ENCODE results near the gene NINL.

NINL gene

DNA sequence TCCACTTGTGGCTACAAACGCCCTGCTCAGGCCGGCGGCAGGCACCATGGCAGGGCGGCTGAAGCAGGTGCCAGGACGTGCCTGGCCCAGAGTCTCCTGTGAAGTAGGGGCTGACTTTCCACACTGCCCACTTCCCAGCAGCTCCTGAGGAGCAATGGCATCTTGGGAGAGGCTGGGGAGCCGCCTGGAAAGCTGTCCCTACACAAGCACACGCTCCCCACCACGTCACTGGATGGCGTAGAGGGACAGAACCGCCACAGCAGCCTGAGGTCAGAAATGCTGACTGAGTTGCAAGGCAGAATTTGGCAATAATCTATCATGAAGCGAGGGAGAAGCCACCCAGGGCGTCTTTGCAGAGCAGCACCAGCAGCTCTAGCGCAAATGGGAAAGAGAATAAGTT, 86.3 kb downstream of the NINL start:
- Histone ChIP-seq H3K27me3 (ENCODE audit: control insufficient read depth, insufficient read depth, low read length) (no peaks in the 10 kb centered on the region), H3K4me3 (ENCODE audit: low read depth, low read length) (no peak overlapping the region), H3K36me3 (ENCODE audit: control insufficient read depth, insufficient read depth, low read length) (peaks cover 59% of the 10 kb centered on the region), H3K27ac (ENCODE audit: low read depth, low read length) (no peak overlapping the region), H3K9ac (ENCODE audit: low read length) (no peak overlapping the region), H3K4me1 (ENCODE audit: control insufficient read depth, insufficient read depth, low read length) (no peaks in the 10 kb centered on the region), H3K9me3 (ENCODE audit: control insufficient read depth, insufficient read depth, low read depth, low read length) (no peaks in the 10 kb centered on the region)

GRCh38 chr20:25498280-25498606, 87.1 kb downstream of the NINL start:
- Histone ChIP-seq H3K4me3 (ENCODE audit: low read depth, low read length) (no peak overlapping the region), H3K27me3 (ENCODE audit: control insufficient read depth, insufficient read depth, low read length) (no peaks in the 10 kb centered on the region), H3K4me1 (ENCODE audit: control insufficient read depth, insufficient read depth, low read length) (no peaks in the 10 kb centered on the region), H3K9ac (ENCODE audit: low read length) (no peak overlapping the region), H3K27ac (ENCODE audit: low read depth, low read length) (no peak overlapping the region), H3K36me3 (ENCODE audit: control insufficient read depth, insufficient read depth, low read length) (peaks cover 55% of the 10 kb centered on the region), H3K9me3 (ENCODE audit: control insufficient read depth, insufficient read depth, low read depth, low read length) (no peaks in the 10 kb centered on the region)

GRCh38 chr20:25497586-25498279, 87.6 kb downstream of the NINL start:
- Histone ChIP-seq H3K36me3 (ENCODE audit: control insufficient read depth, insufficient read depth, low read length) (peaks cover 57% of the 10 kb centered on the region), H3K9me3 (ENCODE audit: control insufficient read depth, insufficient read depth, low read depth, low read length) (no peaks in the 10 kb centered on the region), H3K27me3 (ENCODE audit: control insufficient read depth, insufficient read depth, low read length) (no peaks in the 10 kb centered on the region), H3K9ac (ENCODE audit: low read length) (no peak overlapping the region), H3K4me1 (ENCODE audit: control insufficient read depth, insufficient read depth, low read length) (no peaks in the 10 kb centered on the region), H3K27ac (ENCODE audit: low read depth, low read length) (no peak overlapping the region), H3K4me3 (ENCODE audit: low read depth, low read length) (no peak overlapping the region)

GRCh38 chr20:25496968-25497401, 88.3 kb downstream of the NINL start:
- no peaks in the 10 kb centered on the region for H3K27me3 ChIP-seq (ENCODE audit: control insufficient read depth, insufficient read depth, low read length)
- no peaks in the 10 kb centered on the region for H3K4me1 ChIP-seq (ENCODE audit: control insufficient read depth, insufficient read depth, low read length)
- H3K4me3 ChIP-seq (ENCODE audit: low read depth, low read length) = no peak overlapping the region
- H3K9me3 ChIP-seq (ENCODE audit: control insufficient read depth, insufficient read depth, low read depth, low read length) = no peaks in the 10 kb centered on the region
- no peak overlapping the region for H3K9ac ChIP-seq (ENCODE audit: low read length)
- peaks cover 52% of the 10 kb centered on the region for H3K36me3 ChIP-seq (ENCODE audit: control insufficient read depth, insufficient read depth, low read length)
- no peak overlapping the region for H3K27ac ChIP-seq (ENCODE audit: low read depth, low read length)

GRCh38 chr20:25496165-25496967, 89.0 kb downstream of the NINL start:
- Histone ChIP-seq H3K4me1 (ENCODE audit: control insufficient read depth, insufficient read depth, low read length) (no peaks in the 10 kb centered on the region), H3K36me3 (ENCODE audit: control insufficient read depth, insufficient read depth, low read length) (peaks cover 48% of the 10 kb centered on the region), H3K27me3 (ENCODE audit: control insufficient read depth, insufficient read depth, low read length) (no peaks in the 10 kb centered on the region), H3K9ac (ENCODE audit: low read length) (no peak overlapping the region), H3K27ac (ENCODE audit: low read depth, low read length) (no peak overlapping the region), H3K4me3 (ENCODE audit: low read depth, low read length) (no peak overlapping the region), H3K9me3 (ENCODE audit: control insufficient read depth, insufficient read depth, low read depth, low read length) (no peaks in the 10 kb centered on the region)

DNA sequence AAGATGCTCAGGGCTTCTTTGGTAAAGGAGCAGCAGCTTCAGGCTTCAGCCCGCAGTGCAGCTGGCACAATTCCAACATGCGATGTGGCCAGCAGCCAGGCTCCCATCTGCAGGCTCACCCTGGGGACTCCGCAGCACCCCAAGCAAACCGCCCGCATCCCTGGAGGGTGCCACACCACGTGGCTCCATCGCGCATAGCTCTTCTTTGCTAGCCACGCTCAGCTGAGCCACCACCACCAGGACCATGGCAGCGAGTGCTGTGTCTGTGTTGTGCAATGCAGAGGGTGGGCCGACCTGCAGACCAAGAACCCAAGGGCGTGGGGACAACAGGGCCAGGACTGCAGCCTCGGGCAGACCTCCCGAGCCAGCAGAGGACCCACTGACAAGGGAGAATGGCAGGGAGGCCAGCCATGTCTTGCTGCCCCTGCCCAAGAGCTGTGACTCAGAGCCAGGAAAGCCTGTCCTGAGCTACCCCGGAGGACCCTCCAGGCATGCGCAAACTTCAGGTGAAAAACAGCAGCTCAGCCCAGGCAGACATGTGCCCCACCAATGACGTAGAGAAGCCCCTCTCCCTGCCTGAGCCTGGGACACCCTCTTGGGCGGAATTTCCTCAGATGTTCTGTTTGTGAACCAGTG, 90.0 kb downstream of the NINL start:
- peaks cover 4% of the 10 kb centered on the region; the same call in 1 of the 2 replicates for H3K4me1 ChIP-seq (ENCODE audit: control insufficient read depth, insufficient read depth, low read length)

DNA sequence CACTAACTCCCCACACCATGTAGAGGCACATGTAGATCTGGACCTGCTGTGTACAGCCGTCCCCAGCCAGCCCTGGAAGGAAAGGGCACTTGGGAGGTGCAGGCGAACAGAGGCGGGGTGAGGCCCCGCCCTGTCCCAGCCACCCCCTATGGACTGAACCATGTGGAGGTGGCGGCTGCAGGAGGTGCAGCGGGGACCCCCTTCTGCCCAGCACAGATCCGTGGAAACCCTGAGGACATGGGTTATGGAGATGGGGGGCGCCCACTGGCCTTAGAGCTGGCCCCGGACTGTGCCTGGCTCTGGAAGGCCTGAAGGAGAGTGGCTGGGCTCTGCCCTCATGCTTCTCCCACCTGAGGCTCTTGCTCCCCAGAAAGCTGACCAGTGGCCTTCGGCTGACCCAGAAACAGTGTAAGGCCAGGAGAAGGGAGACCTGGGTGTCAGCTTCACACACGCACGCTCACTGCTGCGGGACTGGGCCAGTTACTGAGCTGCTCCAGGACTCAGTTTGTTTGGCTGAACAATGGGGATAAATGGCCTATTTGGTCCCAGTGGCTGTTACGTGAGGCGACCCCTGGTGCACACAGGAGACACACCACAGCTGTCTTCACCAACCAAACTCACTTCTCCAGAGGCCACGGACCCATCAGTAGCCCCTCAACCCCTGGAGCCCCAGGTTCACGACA, 90.7 kb downstream of the NINL start:
- peaks cover 9% of the 10 kb centered on the region for H3K4me1 ChIP-seq (ENCODE audit: control insufficient read depth, insufficient read depth, low read length)
- H3K9ac ChIP-seq (ENCODE audit: low read length) = no peak overlapping the region
- H3K4me3 ChIP-seq (ENCODE audit: low read depth, low read length) = no peak overlapping the region
- H3K9me3 ChIP-seq (ENCODE audit: control insufficient read depth, insufficient read depth, low read depth, low read length) = no peaks in the 10 kb centered on the region
- peaks cover 51% of the 10 kb centered on the region for H3K36me3 ChIP-seq (ENCODE audit: control insufficient read depth, insufficient read depth, low read length)
- no peak overlapping the region for H3K27ac ChIP-seq (ENCODE audit: low read depth, low read length)
- H3K27me3 ChIP-seq (ENCODE audit: control insufficient read depth, insufficient read depth, low read length) = no peaks in the 10 kb centered on the region

More for the DNA sequence above, 90.0 kb downstream of the NINL start:
- Histone ChIP-seq H3K27me3 (ENCODE audit: control insufficient read depth, insufficient read depth, low read length) (no peaks in the 10 kb centered on the region), H3K9me3 (ENCODE audit: control insufficient read depth, insufficient read depth, low read depth, low read length) (no peaks in the 10 kb centered on the region), H3K9ac (ENCODE audit: low read length) (no peak overlapping the region), H3K4me3 (ENCODE audit: low read depth, low read length) (no peak overlapping the region), H3K27ac (ENCODE audit: low read depth, low read length) (no peak overlapping the region), H3K36me3 (ENCODE audit: control insufficient read depth, insufficient read depth, low read length) (peaks cover 48% of the 10 kb centered on the region)

DNA sequence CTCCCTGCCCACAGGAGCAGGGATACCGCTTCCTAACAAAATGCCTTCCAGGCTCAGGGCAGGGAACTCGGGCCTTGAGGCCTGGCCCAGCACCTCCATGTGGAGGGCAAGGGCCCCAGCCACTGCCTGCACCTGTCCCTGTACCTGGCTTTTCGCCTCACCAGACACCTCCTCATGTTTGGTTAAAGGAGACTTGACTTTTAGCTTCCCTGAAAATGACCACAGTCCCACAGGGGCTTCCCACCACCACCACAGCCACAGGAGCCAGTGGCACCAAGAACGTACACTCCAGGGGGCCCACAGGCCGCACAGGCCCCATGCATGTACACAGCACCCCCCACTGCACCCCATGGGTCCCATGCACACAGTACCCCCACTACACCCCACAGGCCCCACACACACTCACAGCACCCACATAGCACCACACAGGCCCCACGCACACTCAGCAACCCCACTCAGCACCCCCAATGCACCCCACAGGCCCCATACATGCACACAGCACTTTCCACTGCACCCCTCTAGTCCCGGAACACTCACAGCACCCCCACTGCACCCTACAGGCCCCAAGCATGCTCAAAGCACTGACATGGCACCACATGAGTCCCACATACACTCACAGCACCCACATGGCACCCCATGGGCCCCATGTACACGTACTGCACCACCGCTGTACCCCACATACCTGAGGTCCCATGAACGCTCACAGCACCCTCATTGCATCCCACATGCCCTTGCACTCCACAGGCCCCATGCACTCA, 91.4 kb downstream of the NINL start:
- no peak overlapping the region for H3K27ac ChIP-seq (ENCODE audit: low read depth, low read length)
- H3K4me1 ChIP-seq (ENCODE audit: control insufficient read depth, insufficient read depth, low read length) = peaks cover 14% of the 10 kb centered on the region
- H3K9me3 ChIP-seq (ENCODE audit: control insufficient read depth, insufficient read depth, low read depth, low read length) = no peaks in the 10 kb centered on the region
- no peak overlapping the region for H3K9ac ChIP-seq (ENCODE audit: low read length)
- H3K4me3 ChIP-seq (ENCODE audit: low read depth, low read length) = no peak overlapping the region
- peaks cover 54% of the 10 kb centered on the region for H3K36me3 ChIP-seq (ENCODE audit: control insufficient read depth, insufficient read depth, low read length)
- no peaks in the 10 kb centered on the region for H3K27me3 ChIP-seq (ENCODE audit: control insufficient read depth, insufficient read depth, low read length)

- Histone ChIP-seq H3K27me3 (ENCODE audit: control insufficient read depth, insufficient read depth, low read length) (no peaks in the 10 kb centered on the region), H3K27ac (ENCODE audit: low read depth, low read length) (no peak overlapping the region), H3K9me3 (ENCODE audit: control insufficient read depth, insufficient read depth, low read depth, low read length) (no peaks in the 10 kb centered on the region), H3K36me3 (ENCODE audit: control insufficient read depth, insufficient read depth, low read length) (peaks cover 56% of the 10 kb centered on the region), H3K4me3 (ENCODE audit: low read depth, low read length) (no peak overlapping the region), H3K4me1 (ENCODE audit: control insufficient read depth, insufficient read depth, low read length) (peaks cover 14% of the 10 kb centered on the region), H3K9ac (ENCODE audit: low read length) (no peak overlapping the region)
Observed at GRCh38 chr20:25493137-25493536, 92.2 kb downstream of the NINL start.

DNA sequence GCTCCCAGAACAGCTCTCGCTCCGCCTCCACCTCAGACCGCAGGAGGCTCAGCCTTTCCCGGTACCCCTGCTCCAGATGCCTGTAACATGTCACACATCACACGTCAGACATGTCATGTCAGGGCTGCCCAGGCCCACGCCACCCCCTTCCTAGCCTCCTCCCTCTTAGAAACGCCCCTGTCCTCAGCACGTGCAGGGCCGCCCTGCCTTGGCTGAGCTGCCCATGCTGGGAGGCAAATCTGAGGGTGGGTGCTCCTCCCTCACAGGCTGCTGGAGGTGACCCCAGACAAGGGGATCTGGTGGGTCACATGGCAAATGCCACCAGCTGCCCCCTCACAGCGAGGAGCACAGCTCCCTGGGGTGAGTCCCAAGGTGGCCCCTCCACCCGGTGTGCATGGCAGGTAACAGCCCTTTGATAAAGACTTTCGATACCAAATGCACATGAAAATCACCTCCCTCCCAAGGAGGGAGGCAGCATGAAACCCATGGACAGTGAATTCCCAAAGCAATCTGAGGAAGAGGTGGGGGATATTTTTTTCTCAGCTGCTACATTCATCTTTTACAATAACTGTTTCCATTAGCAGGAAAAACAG, 93.8 kb downstream of the NINL start:
- peaks cover 54% of the 10 kb centered on the region for H3K36me3 ChIP-seq (ENCODE audit: control insufficient read depth, insufficient read depth, low read length)
- no peak overlapping the region for H3K4me3 ChIP-seq (ENCODE audit: low read depth, low read length)
- no peaks in the 10 kb centered on the region for H3K27me3 ChIP-seq (ENCODE audit: control insufficient read depth, insufficient read depth, low read length)
- no peaks in the 10 kb centered on the region for H3K9me3 ChIP-seq (ENCODE audit: control insufficient read depth, insufficient read depth, low read depth, low read length)
- peaks cover 14% of the 10 kb centered on the region for H3K4me1 ChIP-seq (ENCODE audit: control insufficient read depth, insufficient read depth, low read length)
- no peak overlapping the region for H3K27ac ChIP-seq (ENCODE audit: low read depth, low read length)
- no peak overlapping the region for H3K9ac ChIP-seq (ENCODE audit: low read length)
